ENCODE measurements around the gene GSTM3. TPM values are rescaled to one million over a fixed set of nuclear protein-coding genes. Genes with fewer than 3 reads are reported as not detected.

The GSTM3 gene
- total and polyA plus RNA-seq, 2 of the 13 experiments (the other 11 are each of a cell fraction or from before 2014, with no cell fraction given): 127 to 142 TPM

- no TSS peak for BruUV-seq (replicated peaks)
- no peaks in the 10 kb centered on the region for H3K36me3 ChIP-seq (replicated peaks in 1 of 2; ENCODE audit: control insufficient read depth in 1 of 2, insufficient read depth in 2 of 2, low read length in 2 of 2)
- ChIA-PET POLR2A (no interaction called here), CTCF (ENCODE audit: low intra/inter-chr PET ratio, low total read pairs) (interaction anchor here (1.5 kb wide), 1 partner anchor 12 kb away, joined by 3 read pairs; no protein-coding TSS in a partner anchor)
- ATAC-seq: peak; percentile 88
- H3K4me1 ChIP-seq (ENCODE audit: insufficient read depth, low read length): peaks cover 69% of the 10 kb centered on the region
- in situ Hi-C loops (cut with HindIII; ENCODE audit: extremely low pct_ligation_motif_present, low pct_unique_long_range_greater_than_20kb): no loop called here
- peak; percentile 62 for FAIRE-seq
- peak overlapping the region; percentile 30; the same call in 1 of the 2 replicates for H3K9ac ChIP-seq (ENCODE audit: insufficient read depth, low read depth, low read length)
- peak overlapping the region; percentile 90 for H3K4me2 ChIP-seq (ENCODE audit: low read depth, low read length)
- peak overlapping the region; percentile 47 for H2AFZ ChIP-seq (ENCODE audit: low read length)
- DNase-seq (ENCODE audit: low spot score): peak; percentile 44
- intact Hi-C loops (cut with micrococcal nuclease; ENCODE audit: unreplicated experiment): no loop called here
- 31% methylated on average over 6 of the region's 9 CpGs for WGBS (ENCODE audit: low lambda C conversion rate)
- peak overlapping the region in 2 of 3 experiments; percentile 35 to 44; a peak in 2 of 6 replicates for H3K4me3 ChIP-seq (replicated peaks in 1 of 3; ENCODE audit: insufficient read depth in 1 of 3, low read depth in 2 of 3, low read length in 3 of 3)
- no peaks in the 10 kb centered on the region for H3K79me2 ChIP-seq (ENCODE audit: insufficient read depth, low read length)
- H4K20me1 ChIP-seq (ENCODE audit: insufficient read depth, low read length): no peaks in the 10 kb centered on the region
- peaks cover 0 to 3% of the 10 kb centered on the region in 2 experiments; a peak in 3 of 5 replicates for H3K27me3 ChIP-seq (ENCODE audit: control insufficient read depth in 1 of 2, insufficient read depth in 2 of 2, low read length in 2 of 2)
- no peaks in the 10 kb centered on the region for H3K9me3 ChIP-seq (ENCODE audit: low read length)
- H3K27ac ChIP-seq (ENCODE audit: extremely low read length, insufficient read depth, low read length): peak overlapping the region; percentile 11
- TF ChIP-seq ZFX (CRISPR knock-in tag; IDR thresholded peaks at IDR 0.05; ENCODE audit: low read depth) (0 out of 2 replicates have a peak, but pooled peaks have one; percentile 16), GMEB1 (CRISPR knock-in tag; IDR thresholded peaks at IDR 0.05; ENCODE audit: borderline replicate concordance) (no peak), ZNF720 (CRISPR knock-in tag; IDR thresholded peaks at IDR 0.05) (no peak), ZNF597 (CRISPR knock-in tag; IDR thresholded peaks at IDR 0.05) (no peak), SP4 (CRISPR knock-in tag; IDR thresholded peaks at IDR 0.05) (0 out of 2 replicates have a peak, but pooled peaks have one; percentile 49), ZSCAN21 (CRISPR knock-in tag; IDR thresholded peaks at IDR 0.05; ENCODE audit: borderline replicate concordance) (0 out of 2 replicates have a peak, but pooled peaks have one; percentile 11), ZNF207 (IDR thresholded peaks at IDR 0.05; ENCODE audit: borderline replicate concordance) (no peak), ETV6 (CRISPR knock-in tag; conservative IDR thresholded peaks at IDR 0.05) (0 out of 2 replicates have a peak, but pooled peaks have one; percentile 7), NFYC (CRISPR knock-in tag; IDR thresholded peaks at IDR 0.05) (no peak)
- TF ChIP-seq, protein P1, sequence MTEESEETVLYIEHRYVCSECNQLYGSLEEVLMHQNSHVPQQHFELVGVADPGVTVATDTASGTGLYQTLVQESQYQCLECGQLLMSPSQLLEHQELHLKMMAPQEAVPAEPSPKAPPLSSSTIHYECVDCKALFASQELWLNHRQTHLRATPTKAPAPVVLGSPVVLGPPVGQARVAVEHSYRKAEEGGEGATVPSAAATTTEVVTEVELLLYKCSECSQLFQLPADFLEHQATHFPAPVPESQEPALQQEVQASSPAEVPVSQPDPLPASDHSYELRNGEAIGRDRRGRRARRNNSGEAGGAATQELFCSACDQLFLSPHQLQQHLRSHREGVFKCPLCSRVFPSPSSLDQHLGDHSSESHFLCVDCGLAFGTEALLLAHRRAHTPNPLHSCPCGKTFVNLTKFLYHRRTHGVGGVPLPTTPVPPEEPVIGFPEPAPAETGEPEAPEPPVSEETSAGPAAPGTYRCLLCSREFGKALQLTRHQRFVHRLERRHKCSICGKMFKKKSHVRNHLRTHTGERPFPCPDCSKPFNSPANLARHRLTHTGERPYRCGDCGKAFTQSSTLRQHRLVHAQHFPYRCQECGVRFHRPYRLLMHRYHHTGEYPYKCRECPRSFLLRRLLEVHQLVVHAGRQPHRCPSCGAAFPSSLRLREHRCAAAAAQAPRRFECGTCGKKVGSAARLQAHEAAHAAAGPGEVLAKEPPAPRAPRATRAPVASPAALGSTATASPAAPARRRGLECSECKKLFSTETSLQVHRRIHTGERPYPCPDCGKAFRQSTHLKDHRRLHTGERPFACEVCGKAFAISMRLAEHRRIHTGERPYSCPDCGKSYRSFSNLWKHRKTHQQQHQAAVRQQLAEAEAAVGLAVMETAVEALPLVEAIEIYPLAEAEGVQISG (CRISPR knock-in tag; IDR thresholded peaks at IDR 0.05): peak; percentile 52
- TF ChIP-seq, protein P2, sequence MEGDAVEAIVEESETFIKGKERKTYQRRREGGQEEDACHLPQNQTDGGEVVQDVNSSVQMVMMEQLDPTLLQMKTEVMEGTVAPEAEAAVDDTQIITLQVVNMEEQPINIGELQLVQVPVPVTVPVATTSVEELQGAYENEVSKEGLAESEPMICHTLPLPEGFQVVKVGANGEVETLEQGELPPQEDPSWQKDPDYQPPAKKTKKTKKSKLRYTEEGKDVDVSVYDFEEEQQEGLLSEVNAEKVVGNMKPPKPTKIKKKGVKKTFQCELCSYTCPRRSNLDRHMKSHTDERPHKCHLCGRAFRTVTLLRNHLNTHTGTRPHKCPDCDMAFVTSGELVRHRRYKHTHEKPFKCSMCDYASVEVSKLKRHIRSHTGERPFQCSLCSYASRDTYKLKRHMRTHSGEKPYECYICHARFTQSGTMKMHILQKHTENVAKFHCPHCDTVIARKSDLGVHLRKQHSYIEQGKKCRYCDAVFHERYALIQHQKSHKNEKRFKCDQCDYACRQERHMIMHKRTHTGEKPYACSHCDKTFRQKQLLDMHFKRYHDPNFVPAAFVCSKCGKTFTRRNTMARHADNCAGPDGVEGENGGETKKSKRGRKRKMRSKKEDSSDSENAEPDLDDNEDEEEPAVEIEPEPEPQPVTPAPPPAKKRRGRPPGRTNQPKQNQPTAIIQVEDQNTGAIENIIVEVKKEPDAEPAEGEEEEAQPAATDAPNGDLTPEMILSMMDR (CRISPR knock-in tag; IDR thresholded peaks at IDR 0.05): peak; percentile 63
These were observed 48.1 kb upstream of the GSTM3 start for GRCh38 chr1:109788695-109789521.

Data from HepG2 (cell line).